ACHN (cell line): ENCODE data around the gene IER3.

ENCODE experiments used
- DNase-seq: peaks from one replicate; pipeline ENCODE4 v3.0.0-alpha.2; 2015
- in situ Hi-C: cut with HindIII; loops from 2 replicates; pipeline ENCODE4 v1.10.0; 2017; ENCODE audit warnings: low sequenced_read_pairs, low pct_ligation_motif_present, low pct_unique_long_range_greater_than_20kb

IER3 gene

GRCh38 chr6:30752157-30752927, 8.0 kb upstream of the IER3 start:
- peak; percentile 99 for DNase-seq
- in situ Hi-C loops: no loop called here

GRCh38 chr6:30750379-30750668, 6.0 kb upstream of the IER3 start:
- in situ Hi-C loops: no loop called here
- no peak for DNase-seq

GRCh38 chr6:30749554-30750378, 5.4 kb upstream of the IER3 start:
- DNase-seq: peak; percentile 54
- in situ Hi-C loops: no loop called here

GRCh38 chr6:30748851-30749540, 4.6 kb upstream of the IER3 start:
- peak; percentile 68 for DNase-seq
- in situ Hi-C loops: no loop called here

GRCh38 chr6:30747902-30748769, 3.8 kb upstream of the IER3 start:
- DNase-seq: no peak
- in situ Hi-C loops: no loop called here

GRCh38 chr6:30747300-30747687, 2.9 kb upstream of the IER3 start:
- DNase-seq: no peak
- in situ Hi-C loops: no loop called here

GRCh38 chr6:30743099-30744053, 971 bp downstream of the IER3 start:
- in situ Hi-C loops: no loop called here
- peak; percentile 17 for DNase-seq

- in situ Hi-C loops: no loop called here
- peak; percentile 95 for DNase-seq
Observed at GRCh38 chr6:30742316-30743098, 1.8 kb downstream of the IER3 start, which contains the start of gene FLOT1. FLOT1 (minus strand) TSS chr6:30742687; CDS start chr6:30742189, 498 bp downstream.

- in situ Hi-C loops: no loop called here
- DNase-seq: no peak
Observed at GRCh38 chr6:30741789-30742315, 2.5 kb downstream of the IER3 start.

GRCh38 chr6:30741063-30741779, 3.1 kb downstream of the IER3 start:
- no peak for DNase-seq
- in situ Hi-C loops: no loop called here

GRCh38 chr6:30740540-30740870, 3.8 kb downstream of the IER3 start:
- in situ Hi-C loops: no loop called here

GRCh38 chr6:30738532-30738931, 5.8 kb downstream of the IER3 start:
- in situ Hi-C loops: no loop called here

More at GRCh38 chr6:30740540-30740870, 3.8 kb downstream of the IER3 start:
- no peak for DNase-seq

GRCh38 chr6:30735668-30736314, 8.6 kb downstream of the IER3 start:
- DNase-seq: no peak
- in situ Hi-C loops: no loop called here

More at GRCh38 chr6:30738532-30738931, 5.8 kb downstream of the IER3 start:
- DNase-seq: no peak

GRCh38 chr6:30732237-30732943, 12.0 kb downstream of the IER3 start:
- no peak for DNase-seq
- in situ Hi-C loops: no loop called here
